Measurements from ENCODE around the gene CREB3L1. TPM values are rescaled to one million over a fixed set of nuclear protein-coding genes. Genes with fewer than 3 reads are reported as not detected.

The CREB3L1 gene
- total RNA-seq, 1 experiment from 2014 or later: 1.1 TPM

DNA sequence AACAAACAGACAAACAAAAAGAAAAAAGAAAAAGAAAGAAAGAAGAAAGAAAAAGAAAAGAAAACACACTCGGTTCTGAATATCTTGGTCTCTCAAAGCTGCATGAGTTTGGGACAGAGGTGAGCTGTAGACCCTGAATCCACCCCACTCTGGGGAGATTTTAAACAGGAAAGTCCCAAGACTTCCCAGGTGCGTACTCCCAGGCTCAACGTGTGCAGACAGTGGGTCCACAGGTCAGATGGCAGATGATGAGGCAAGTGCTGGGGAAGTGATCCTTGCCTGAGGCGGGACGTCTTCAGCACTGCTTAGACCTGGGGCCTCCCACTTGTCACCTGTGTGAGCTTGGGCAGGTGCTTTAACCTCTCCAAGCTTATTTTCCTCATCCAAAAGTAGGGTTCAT is 9.3 kb downstream of the CREB3L1 start:
- CTCF ChIA-PET: no interaction called here
- Histone ChIP-seq H3K79me2 (ENCODE audit: low read length) (no peaks in the 10 kb centered on the region), H4K20me1 (ENCODE audit: low read length) (no peaks in the 10 kb centered on the region)

DNA sequence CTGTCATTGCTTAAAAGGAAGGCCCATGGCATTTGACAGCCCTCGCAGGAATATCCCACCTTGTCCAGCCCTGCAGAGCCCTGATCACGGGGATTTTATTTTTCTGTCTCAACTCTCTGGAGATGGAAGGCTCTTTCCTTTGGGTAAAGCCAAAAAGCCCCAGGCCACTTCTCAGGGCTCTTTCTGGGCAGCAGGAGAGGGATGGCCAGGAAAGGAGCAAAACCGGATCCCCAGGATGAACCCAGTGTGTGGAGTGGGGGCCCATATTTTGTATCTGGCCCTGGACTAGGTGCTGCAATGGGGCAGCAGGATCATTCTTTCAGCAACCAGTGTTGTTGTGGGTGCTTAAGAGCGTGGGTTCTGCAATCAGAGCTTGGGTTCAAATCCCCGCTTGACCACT is 11.0 kb downstream of the CREB3L1 start:
- H2AFZ ChIP-seq (ENCODE audit: low read length): no peak overlapping the region
- H3K27ac ChIP-seq (ENCODE audit: low read length): no peak overlapping the region
- no peak for DNase-seq
- no peak overlapping the region for H3K4me2 ChIP-seq (ENCODE audit: low read length)
- ChIA-PET CTCF (no interaction called here), POLR2A (ENCODE audit: unreplicated experiment) (no interaction called here)
- no peak for ATAC-seq
- H3K9ac ChIP-seq (ENCODE audit: low read length): no peak overlapping the region
- no peaks in the 10 kb centered on the region for H3K27me3 ChIP-seq (ENCODE audit: low read length)
- no TSS peak for BruUV-seq (replicated peaks)
- no peaks in the 10 kb centered on the region for H3K9me2 ChIP-seq (replicated peaks; ENCODE audit: low read length)
- H3K9me3 ChIP-seq (ENCODE audit: low read length): no peaks in the 10 kb centered on the region
- TF ChIP-seq EZH2phosphoT487 (IDR thresholded peaks at IDR 0.05; ENCODE audit: borderline replicate concordance, low read length) (no peak), EZH2 (IDR thresholded peaks at IDR 0.05; ENCODE audit: low read length, unreplicated experiment) (no peak)
- TF ChIP-seq, protein P1, sequence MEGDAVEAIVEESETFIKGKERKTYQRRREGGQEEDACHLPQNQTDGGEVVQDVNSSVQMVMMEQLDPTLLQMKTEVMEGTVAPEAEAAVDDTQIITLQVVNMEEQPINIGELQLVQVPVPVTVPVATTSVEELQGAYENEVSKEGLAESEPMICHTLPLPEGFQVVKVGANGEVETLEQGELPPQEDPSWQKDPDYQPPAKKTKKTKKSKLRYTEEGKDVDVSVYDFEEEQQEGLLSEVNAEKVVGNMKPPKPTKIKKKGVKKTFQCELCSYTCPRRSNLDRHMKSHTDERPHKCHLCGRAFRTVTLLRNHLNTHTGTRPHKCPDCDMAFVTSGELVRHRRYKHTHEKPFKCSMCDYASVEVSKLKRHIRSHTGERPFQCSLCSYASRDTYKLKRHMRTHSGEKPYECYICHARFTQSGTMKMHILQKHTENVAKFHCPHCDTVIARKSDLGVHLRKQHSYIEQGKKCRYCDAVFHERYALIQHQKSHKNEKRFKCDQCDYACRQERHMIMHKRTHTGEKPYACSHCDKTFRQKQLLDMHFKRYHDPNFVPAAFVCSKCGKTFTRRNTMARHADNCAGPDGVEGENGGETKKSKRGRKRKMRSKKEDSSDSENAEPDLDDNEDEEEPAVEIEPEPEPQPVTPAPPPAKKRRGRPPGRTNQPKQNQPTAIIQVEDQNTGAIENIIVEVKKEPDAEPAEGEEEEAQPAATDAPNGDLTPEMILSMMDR (conservative IDR thresholded peaks at IDR 0.05; ENCODE audit: low read depth, low read length): no peak
- H4K20me1 ChIP-seq (ENCODE audit: low read length): no peaks in the 10 kb centered on the region
- intact Hi-C loops (cut with micrococcal nuclease): no loop called here
- no peaks in the 10 kb centered on the region for H3K36me3 ChIP-seq (ENCODE audit: low read depth, low read length)
- no peaks in the 10 kb centered on the region for H3K79me2 ChIP-seq (ENCODE audit: low read length)
- H3K4me3 ChIP-seq (ENCODE audit: low read length): no peak overlapping the region
- peaks cover 12% of the 10 kb centered on the region for H3K4me1 ChIP-seq (ENCODE audit: insufficient read depth, low read length)
- H3F3A ChIP-seq (ENCODE audit: low read length, unreplicated experiment): no peaks in the 10 kb centered on the region

More for the DNA sequence above, 9.3 kb downstream of the CREB3L1 start:
- intact Hi-C loops (cut with micrococcal nuclease): no loop called here
- BruUV-seq (replicated peaks): no TSS peak
- Histone ChIP-seq H3K27ac (ENCODE audit: low read length) (no peak overlapping the region), H3K4me2 (ENCODE audit: low read length) (no peak overlapping the region), H3K4me1 (ENCODE audit: insufficient read depth, low read length) (peaks cover 12% of the 10 kb centered on the region), H3K9ac (ENCODE audit: low read length) (no peak overlapping the region), H3F3A (ENCODE audit: low read length, unreplicated experiment) (no peaks in the 10 kb centered on the region), H3K36me3 (ENCODE audit: low read depth, low read length) (no peaks in the 10 kb centered on the region), H3K9me3 (ENCODE audit: low read length) (no peaks in the 10 kb centered on the region), H3K4me3 (ENCODE audit: low read length) (no peak overlapping the region), H3K9me2 (replicated peaks; ENCODE audit: low read length) (no peaks in the 10 kb centered on the region), H2AFZ (ENCODE audit: low read length) (no peak overlapping the region), H3K27me3 (ENCODE audit: low read length) (no peaks in the 10 kb centered on the region)
- POLR2A ChIA-PET (ENCODE audit: unreplicated experiment): no interaction called here
- ATAC-seq (no peak), DNase-seq (no peak)
- TF ChIP-seq EZH2phosphoT487 (IDR thresholded peaks at IDR 0.05; ENCODE audit: borderline replicate concordance, low read length) (no peak), EZH2 (IDR thresholded peaks at IDR 0.05; ENCODE audit: low read length, unreplicated experiment) (no peak)
- TF ChIP-seq, protein P1 (conservative IDR thresholded peaks at IDR 0.05; ENCODE audit: low read depth, low read length): no peak

DNA sequence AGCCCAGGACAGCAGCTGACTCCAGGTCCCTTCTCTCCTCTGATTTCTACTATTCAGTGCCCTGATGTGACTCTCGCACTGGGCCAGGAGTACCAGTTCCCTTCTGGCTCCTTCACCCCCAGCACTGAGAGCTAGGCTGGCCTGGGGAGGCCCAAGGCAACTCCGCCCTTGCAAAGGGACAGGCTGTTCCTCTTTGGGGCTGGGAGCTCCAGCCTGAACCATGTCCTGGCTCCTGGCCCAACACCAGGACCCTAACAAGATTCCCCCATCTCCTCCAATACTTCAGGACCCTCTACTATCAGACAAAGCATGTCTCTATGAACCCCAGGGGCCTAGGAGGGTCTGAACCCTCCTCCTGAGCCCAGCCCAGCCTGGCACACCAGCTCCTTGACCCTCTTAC is 12.5 kb downstream of the CREB3L1 start:
- no peak for TF ChIP-seq EZH2 (IDR thresholded peaks at IDR 0.05; ENCODE audit: low read length, unreplicated experiment)
- no peak for TF ChIP-seq EZH2phosphoT487 (IDR thresholded peaks at IDR 0.05; ENCODE audit: borderline replicate concordance, low read length)
- TF ChIP-seq, protein P1 (conservative IDR thresholded peaks at IDR 0.05; ENCODE audit: low read depth, low read length): no peak
- no peaks in the 10 kb centered on the region for H3K36me3 ChIP-seq (ENCODE audit: low read depth, low read length)
- H3F3A ChIP-seq (ENCODE audit: low read length, unreplicated experiment): no peaks in the 10 kb centered on the region
- ATAC-seq (no peak), DNase-seq (no peak)
- ChIA-PET CTCF (no interaction called here), POLR2A (ENCODE audit: unreplicated experiment) (no interaction called here)
- no peaks in the 10 kb centered on the region for H3K27me3 ChIP-seq (ENCODE audit: low read length)
- no peaks in the 10 kb centered on the region for H4K20me1 ChIP-seq (ENCODE audit: low read length)
- H3K4me2 ChIP-seq (ENCODE audit: low read length): no peak overlapping the region
- H3K9me2 ChIP-seq (replicated peaks; ENCODE audit: low read length): no peaks in the 10 kb centered on the region
- no peak overlapping the region for H3K4me3 ChIP-seq (ENCODE audit: low read length)
- H2AFZ ChIP-seq (ENCODE audit: low read length): no peak overlapping the region
- no peak overlapping the region for H3K9ac ChIP-seq (ENCODE audit: low read length)
- no peak overlapping the region for H3K27ac ChIP-seq (ENCODE audit: low read length)
- H3K9me3 ChIP-seq (ENCODE audit: low read length): no peaks in the 10 kb centered on the region
- BruUV-seq (replicated peaks): no TSS peak
- intact Hi-C loops (cut with micrococcal nuclease): no loop called here
- H3K79me2 ChIP-seq (ENCODE audit: low read length): no peaks in the 10 kb centered on the region
- peaks cover 27% of the 10 kb centered on the region for H3K4me1 ChIP-seq (ENCODE audit: insufficient read depth, low read length)
